PC-3 (cell line): Measurements from ENCODE around the gene KCNQ5.

ENCODE experiments used
- CTCF ChIP-seq: fragments of 300-600 bp; sonication (generic); conservative IDR thresholded peaks from 2 replicates; pipeline ENCODE4 v1.5.1; 2017; ENCODE audit warnings: antibody characterized with exemption, low read depth, mild to moderate bottlenecking, low read length
- EZH2phosphoT487 ChIP-seq: fragments of 300-600 bp; sonication (generic); IDR thresholded peaks from 2 replicates; pipeline ENCODE4 v1.6.1; 2018; ENCODE audit warnings: mild to moderate bottlenecking, antibody characterized with exemption, low read length, borderline replicate concordance

DNA sequence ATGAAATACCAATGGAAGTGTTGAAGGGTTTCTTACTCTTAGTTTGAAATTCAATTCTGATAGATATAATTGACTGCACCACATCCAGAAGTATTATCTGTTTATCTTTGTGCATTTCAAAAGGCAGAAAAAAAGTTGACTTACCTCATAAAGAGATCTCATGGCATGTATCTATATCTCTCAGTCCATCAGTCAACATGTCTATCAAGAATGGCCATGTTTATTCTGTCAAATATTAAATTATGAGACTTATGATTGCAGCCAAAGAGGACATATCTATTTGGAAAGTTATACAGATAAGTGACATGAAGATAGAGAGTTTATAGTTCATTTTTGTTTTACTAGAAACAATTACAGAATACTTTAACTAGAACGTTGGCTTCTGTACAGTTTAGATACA is 325.7 kb downstream of the KCNQ5 start:
- no peak for TF ChIP-seq CTCF
- TF ChIP-seq EZH2phosphoT487, result no peak
